HEK293 (cell line): ENCODE results near the gene KY.

Source experiments
- CTCF ChIA-PET: fragments of 350-600 bp; formaldehyde crosslinking; extraction: SDS; loops from one replicate; lab custom pipeline; 2021; ENCODE audit warnings: antibody characterized with exemption; lab: Yijun Ruan, JAX
- POLR2A ChIA-PET: fragments of 300-600 bp; formaldehyde crosslinking; extraction: SDS; loops from one replicate; lab custom pipeline; 2020; ENCODE audit warnings: antibody characterized with exemption, inconsistent platforms; lab: Yijun Ruan, JAX
- H3K27ac ChIP-seq: fragments of 200-500 bp; sonication (Bioruptor generic); 2 replicates; pipeline ENCODE4 v1.5.1; 2014; ENCODE audit warnings: low read depth, low read length, control low read depth, inconsistent platforms; ENCODE audit errors: extremely low read depth
- H3K36me3 ChIP-seq, 2 experiments: fragments of 200-500 bp in 1 of 2; sonication (Bioruptor generic) in 1 of 2; 1 replicate in 1 of 2; 2 replicates in 1 of 2; pipeline ENCODE4 v1.5.1; 2014 to 2017; ENCODE audit warnings: inconsistent platforms in 2 of 2, low read length in 2 of 2; ENCODE audit not compliant: control insufficient read depth in 2 of 2, insufficient read depth in 1 of 2
- H3K4me1 ChIP-seq: fragments of 200-500 bp; sonication (Bioruptor generic); 2 replicates; pipeline ENCODE4 v1.5.1; 2014; ENCODE audit warnings: mild to moderate bottlenecking, low read length, inconsistent platforms; ENCODE audit not compliant: control insufficient read depth, insufficient read depth
- H3K4me3 ChIP-seq: 2 replicates; pipeline ENCODE4 v1.5.1; 2011; ENCODE audit warnings: low read depth, mild to moderate bottlenecking, control low read depth, low read length, moderate library complexity
- H3K9me3 ChIP-seq: fragments of 200-500 bp; sonication (Bioruptor generic); 2 replicates; pipeline ENCODE4 v1.5.1; 2014; ENCODE audit warnings: low read depth, low read length, inconsistent platforms; ENCODE audit not compliant: control insufficient read depth, insufficient read depth
- GFI1B ChIP-seq: fragments of 450-650 bp; formaldehyde crosslinking; IDR thresholded peaks from 2 replicates; pipeline ENCODE4 v1.5.1; 2016; ENCODE audit warnings: missing biosample characterization, missing genetic modification characterization
- PRDM1 ChIP-seq: fragments of 450-650 bp; formaldehyde crosslinking; IDR thresholded peaks from 2 replicates; pipeline ENCODE4; 2016; ENCODE audit warnings: missing biosample characterization, missing genetic modification characterization
- PRDM10 ChIP-seq: fragments of 450-650 bp; formaldehyde crosslinking; IDR thresholded peaks from 2 replicates; pipeline ENCODE4 v1.5.1; 2016; ENCODE audit warnings: missing biosample characterization, missing genetic modification characterization
- SP2 ChIP-seq: fragments of 450-650 bp; formaldehyde crosslinking; IDR thresholded peaks from 2 replicates; pipeline ENCODE4 v1.5.1; 2016; ENCODE audit warnings: missing biosample characterization, missing genetic modification characterization
- SP3 ChIP-seq: fragments of 450-650 bp; formaldehyde crosslinking; IDR thresholded peaks from 2 replicates; pipeline ENCODE4 v1.5.1; 2016; ENCODE audit warnings: missing biosample characterization, missing genetic modification characterization
- ZBTB17 ChIP-seq: fragments of 450-650 bp; formaldehyde crosslinking; IDR thresholded peaks from 2 replicates; pipeline ENCODE4 v1.5.1; 2016; ENCODE audit warnings: missing biosample characterization, missing genetic modification characterization
- ZBTB21 ChIP-seq: fragments of 450-650 bp; formaldehyde crosslinking; IDR thresholded peaks from 2 replicates; pipeline ENCODE4 v1.5.1; 2017; ENCODE audit warnings: missing biosample characterization, missing genetic modification characterization
- ZFP69B ChIP-seq: fragments of 450-650 bp; formaldehyde crosslinking; IDR thresholded peaks from 2 replicates; pipeline ENCODE4 v1.5.1; 2016; ENCODE audit warnings: missing biosample characterization, missing genetic modification characterization
- ZIC2 ChIP-seq: fragments of 450-650 bp; formaldehyde crosslinking; IDR thresholded peaks from 2 replicates; pipeline ENCODE4 v1.5.1; 2016; ENCODE audit warnings: missing biosample characterization, missing genetic modification characterization
- ZNF132 ChIP-seq: fragments of 450-650 bp; formaldehyde crosslinking; IDR thresholded peaks from 2 replicates; pipeline ENCODE4 v1.5.1; 2017; ENCODE audit warnings: missing biosample characterization, missing genetic modification characterization, borderline replicate concordance
- ZNF184 ChIP-seq: fragments of 450-650 bp; IDR thresholded peaks from 2 replicates; pipeline ENCODE4 v1.5.1; 2018; ENCODE audit warnings: missing biosample characterization, mild to moderate bottlenecking, missing genetic modification characterization
- ZNF214 ChIP-seq: fragments of 450-650 bp; formaldehyde crosslinking; IDR thresholded peaks from 2 replicates; pipeline ENCODE4 v1.5.1; 2017; ENCODE audit warnings: missing biosample characterization, mild to moderate bottlenecking, missing genetic modification characterization, borderline replicate concordance
- ZNF23 ChIP-seq: fragments of 450-650 bp; formaldehyde crosslinking; IDR thresholded peaks from 2 replicates; pipeline ENCODE4 v1.5.1; 2016; ENCODE audit warnings: missing biosample characterization, missing genetic modification characterization, borderline replicate concordance
- ZNF354C ChIP-seq: fragments of 450-650 bp; formaldehyde crosslinking; IDR thresholded peaks from 2 replicates; pipeline ENCODE4 v1.5.1; 2016; ENCODE audit warnings: missing biosample characterization, missing genetic modification characterization, low read depth, borderline replicate concordance
- ZNF391 ChIP-seq: fragments of 450-650 bp; formaldehyde crosslinking; IDR thresholded peaks from 2 replicates; pipeline ENCODE4 v1.5.1; 2016; ENCODE audit warnings: low read depth, missing biosample characterization, missing genetic modification characterization, borderline replicate concordance
- ZNF404 ChIP-seq: fragments of 450-650 bp; formaldehyde crosslinking; IDR thresholded peaks from 2 replicates; pipeline ENCODE4 v1.5.1; 2017; ENCODE audit warnings: missing biosample characterization, missing genetic modification characterization
- ZNF416 ChIP-seq: fragments of 450-650 bp; formaldehyde crosslinking; IDR thresholded peaks from 2 replicates; pipeline ENCODE4 v1.5.1; 2016; ENCODE audit warnings: missing biosample characterization, missing genetic modification characterization
- ZNF423 ChIP-seq: fragments of 450-650 bp; formaldehyde crosslinking; IDR thresholded peaks from 2 replicates; pipeline ENCODE4 v1.5.1; 2016; ENCODE audit warnings: missing biosample characterization, missing genetic modification characterization
- ZNF473 ChIP-seq: fragments of 450-650 bp; formaldehyde crosslinking; IDR thresholded peaks from 2 replicates; pipeline ENCODE4 v1.5.1; 2017; ENCODE audit warnings: missing biosample characterization, missing genetic modification characterization
- ZNF558 ChIP-seq: fragments of 450-650 bp; formaldehyde crosslinking; IDR thresholded peaks from 2 replicates; pipeline ENCODE4 v1.5.1; 2016; ENCODE audit warnings: missing biosample characterization, missing genetic modification characterization
- ZNF629 ChIP-seq: fragments of 450-650 bp; formaldehyde crosslinking; IDR thresholded peaks from 2 replicates; pipeline ENCODE4 v1.5.1; 2017; ENCODE audit warnings: missing biosample characterization, missing genetic modification characterization
- ZNF658 ChIP-seq: fragments of 450-650 bp; formaldehyde crosslinking; IDR thresholded peaks from 2 replicates; pipeline ENCODE4; 2016; ENCODE audit warnings: missing biosample characterization, missing genetic modification characterization
- ZNF660 ChIP-seq: fragments of 450-650 bp; IDR thresholded peaks from 2 replicates; pipeline ENCODE4 v1.5.1; 2018; ENCODE audit warnings: missing biosample characterization, mild to moderate bottlenecking, missing genetic modification characterization
- ZNF664 ChIP-seq: fragments of 450-650 bp; formaldehyde crosslinking; IDR thresholded peaks from 2 replicates; pipeline ENCODE4 v1.5.1; 2016; ENCODE audit warnings: missing biosample characterization, missing genetic modification characterization
- ZNF704 ChIP-seq: fragments of 450-650 bp; formaldehyde crosslinking; IDR thresholded peaks from 2 replicates; pipeline ENCODE4 v1.5.1; 2016; ENCODE audit warnings: missing biosample characterization, missing genetic modification characterization
- ZNF747 ChIP-seq: fragments of 450-650 bp; formaldehyde crosslinking; IDR thresholded peaks from 2 replicates; pipeline ENCODE4 v1.5.1; 2016; ENCODE audit warnings: missing biosample characterization, missing genetic modification characterization
- ZNF837 ChIP-seq: fragments of 450-650 bp; formaldehyde crosslinking; IDR thresholded peaks from 2 replicates; pipeline ENCODE4 v1.5.1; 2016; ENCODE audit warnings: missing biosample characterization, missing genetic modification characterization
- ZSCAN23 ChIP-seq: fragments of 450-650 bp; formaldehyde crosslinking; IDR thresholded peaks from 2 replicates; pipeline ENCODE4 v1.5.1; 2016; ENCODE audit warnings: missing biosample characterization, missing genetic modification characterization
- TF ChIP-seq, protein P1 (sequence below): fragments of 450-650 bp; formaldehyde crosslinking; IDR thresholded peaks from 2 replicates; pipeline ENCODE4 v1.5.1; 2016; ENCODE audit warnings: missing biosample characterization, missing genetic modification characterization
- TF ChIP-seq, protein P2 (sequence below): fragments of 450-650 bp; formaldehyde crosslinking; IDR thresholded peaks from 2 replicates; pipeline ENCODE4 v1.5.1; 2016; ENCODE audit warnings: missing biosample characterization, missing genetic modification characterization

KY gene

DNA sequence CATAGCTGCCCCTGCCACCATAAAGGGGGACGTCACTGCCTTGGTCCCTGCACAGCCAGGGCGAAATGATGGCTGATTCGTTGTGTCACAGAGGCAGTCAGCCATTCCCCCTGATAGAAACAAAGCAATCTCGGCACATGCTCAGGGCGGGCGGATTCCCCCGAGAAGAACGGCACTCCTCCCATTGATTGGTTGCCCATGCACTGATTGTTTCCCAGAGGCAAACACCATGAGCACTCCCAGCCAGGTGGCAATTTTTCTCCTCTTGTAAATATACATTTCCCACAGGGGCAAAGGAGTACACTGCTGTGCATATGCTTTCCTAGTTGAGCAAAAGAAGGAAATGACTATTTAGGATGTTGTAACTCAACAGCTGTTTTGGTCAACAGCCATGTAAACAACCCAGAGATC is 56.5 kb downstream of the KY start:
- POLR2A ChIA-PET = no interaction called here
- no peaks in the 10 kb centered on the region for H3K4me1 ChIP-seq
- no peaks in the 10 kb centered on the region for H3K36me3 ChIP-seq
- TF ChIP-seq GFI1B (no peak), ZNF664 (tag by site-specific recombination) (no peak)
- H3K4me3 ChIP-seq = no peak overlapping the region
- H3K9me3 ChIP-seq = no peaks in the 10 kb centered on the region
- CTCF ChIA-PET = interaction anchor here (0.6 kb wide), 1 partner anchor 1227 kb away, joined by 3 read pairs; no protein-coding TSS in a partner anchor
- no peak overlapping the region for H3K27ac ChIP-seq

- TF ChIP-seq SP3 (tag by site-specific recombination) (no peak), ZNF184 (tag by site-specific recombination) (no peak), ZNF658 (tag by site-specific recombination) (no peak), ZNF416 (no peak), PRDM1 (no peak), ZNF629 (tag by site-specific recombination) (no peak), ZNF354C (tag by site-specific recombination) (no peak), PRDM10 (tag by site-specific recombination) (no peak), ZNF660 (no peak), ZFP69B (tag by site-specific recombination) (no peak)
- TF ChIP-seq, protein P1, sequence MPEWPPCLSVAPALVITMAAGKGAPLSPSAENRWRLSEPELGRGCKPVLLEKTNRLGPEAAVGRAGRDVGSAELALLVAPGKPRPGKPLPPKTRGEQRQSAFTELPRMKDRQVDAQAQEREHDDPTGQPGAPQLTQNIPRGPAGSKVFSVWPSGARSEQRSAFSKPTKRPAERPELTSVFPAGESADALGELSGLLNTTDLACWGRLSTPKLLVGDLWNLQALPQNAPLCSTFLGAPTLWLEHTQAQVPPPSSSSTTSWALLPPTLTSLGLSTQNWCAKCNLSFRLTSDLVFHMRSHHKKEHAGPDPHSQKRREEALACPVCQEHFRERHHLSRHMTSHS = no peak
- Histone ChIP-seq H3K4me1 (no peaks in the 10 kb centered on the region), H3K27ac (no peak overlapping the region), H3K4me3 (no peak overlapping the region), H3K9me3 (no peaks in the 10 kb centered on the region), H3K36me3 (no peaks in the 10 kb centered on the region)
- ChIA-PET POLR2A (no interaction called here), CTCF (interaction anchor here (0.6 to 2.7 kb wide), 2 partner anchors 8 to 368 kb away, joined by 3 to 13 read pairs; no protein-coding TSS in a partner anchor)
Observed at GRCh38 chr3:134592806-134593205, 58.0 kb downstream of the KY start.

DNA sequence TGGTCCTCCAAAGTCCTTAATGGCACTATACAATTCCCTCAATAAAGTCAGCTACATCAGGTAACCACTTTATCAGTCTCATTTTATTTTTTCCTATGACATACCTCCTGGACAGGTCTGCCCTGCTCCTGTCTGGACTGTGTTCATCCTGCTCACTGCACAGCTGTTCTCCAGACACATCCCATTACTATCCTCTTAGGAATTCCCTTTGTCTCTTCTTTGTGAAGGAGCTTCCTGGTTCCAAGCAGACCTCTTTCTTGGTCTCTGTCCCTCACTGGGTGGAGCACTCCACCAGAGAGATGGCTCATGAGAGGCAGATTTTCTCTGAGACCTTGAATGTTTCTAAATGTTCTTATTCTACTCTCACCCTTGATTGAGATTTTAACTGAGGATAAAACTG is 60.1 kb downstream of the KY start:
- TF ChIP-seq, protein P2, sequence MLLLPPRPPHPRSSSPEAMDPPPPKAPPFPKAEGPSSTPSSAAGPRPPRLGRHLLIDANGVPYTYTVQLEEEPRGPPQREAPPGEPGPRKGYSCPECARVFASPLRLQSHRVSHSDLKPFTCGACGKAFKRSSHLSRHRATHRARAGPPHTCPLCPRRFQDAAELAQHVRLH (tag by site-specific recombination) = no peak
- TF ChIP-seq ZNF23 (tag by site-specific recombination) = no peak
- TF ChIP-seq ZIC2 (tag by site-specific recombination) = no peak
- no peak for TF ChIP-seq ZNF473 (tag by site-specific recombination)
- no peak for TF ChIP-seq ZNF423
- no peak for TF ChIP-seq ZNF747 (tag by site-specific recombination)
- TF ChIP-seq ZNF391 (tag by site-specific recombination) = no peak
- no peak for TF ChIP-seq ZNF404 (tag by site-specific recombination)
- no peak for TF ChIP-seq ZNF837 (tag by site-specific recombination)
- no peak for TF ChIP-seq SP2 (tag by site-specific recombination)
- TF ChIP-seq ZFP69B (tag by site-specific recombination) = no peak
- TF ChIP-seq ZNF132 = no peak
- no peak for TF ChIP-seq ZBTB21
- no peak for TF ChIP-seq ZSCAN23
- no peak for TF ChIP-seq ZNF214
- TF ChIP-seq ZNF704 (tag by site-specific recombination) = no peak
- TF ChIP-seq ZBTB17 (tag by site-specific recombination) = no peak
- no peak for TF ChIP-seq ZNF558
- CTCF ChIA-PET = interaction anchor here (2.7 kb wide), 1 partner anchor 10 kb away, joined by 13 read pairs; no protein-coding TSS in a partner anchor
- no peak overlapping the region for H3K4me3 ChIP-seq
- no peaks in the 10 kb centered on the region for H3K4me1 ChIP-seq
- H3K9me3 ChIP-seq = no peaks in the 10 kb centered on the region
- POLR2A ChIA-PET = no interaction called here
- no peak overlapping the region for H3K27ac ChIP-seq
- no peaks in the 10 kb centered on the region for H3K36me3 ChIP-seq
